Medulla oblongata (tissue), 1 donor: ENCODE data around the gene ZNF416.

Experiments used
- DNase-seq: peaks from one replicate; pipeline ENCODE4 v3.0.0-alpha.2; 2015; ENCODE audit errors: extremely low spot score

Gene ZNF416

DNA sequence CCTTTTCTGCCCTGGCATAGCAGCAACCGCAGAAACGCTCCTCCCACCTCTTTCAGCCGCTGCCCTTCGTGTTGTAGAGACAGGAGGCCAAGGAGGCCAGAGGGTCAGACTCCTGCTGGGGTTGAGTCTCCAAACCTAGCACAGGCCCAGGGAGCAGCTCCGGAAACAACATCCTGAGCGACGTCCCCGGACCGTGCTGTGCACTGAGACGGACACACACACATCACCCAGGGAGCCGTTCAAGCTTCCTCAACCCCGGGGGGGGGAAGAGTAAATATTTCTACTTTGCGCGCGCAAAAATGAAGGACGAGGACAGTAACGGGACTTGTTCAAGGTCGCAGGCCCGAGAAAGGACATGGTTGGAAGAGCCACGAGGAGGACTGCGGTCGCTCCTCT, 19.7 kb downstream of the ZNF416 start:
- no peak for DNase-seq

DNA sequence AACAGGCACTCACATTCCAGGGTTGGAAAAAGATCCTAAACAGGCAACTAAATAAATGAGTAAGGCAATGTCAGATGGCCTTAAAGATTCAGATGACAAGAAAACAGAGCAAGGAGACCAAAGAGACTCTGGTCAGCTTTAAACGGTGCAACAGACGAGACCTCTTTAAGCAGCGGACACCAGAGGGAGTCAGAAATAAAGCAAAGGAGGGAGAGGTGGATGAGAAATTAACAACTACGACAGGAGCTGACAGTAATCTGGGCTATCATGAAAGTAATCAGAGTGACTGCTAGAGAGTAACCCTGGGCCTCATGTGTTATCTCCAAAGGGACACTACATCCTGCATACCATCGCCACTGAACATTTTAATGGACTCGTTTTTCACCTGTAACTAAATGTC, 20.2 kb downstream of the ZNF416 start:
- no peak for DNase-seq

- DNase-seq = no peak
These were observed 21.1 kb downstream of the ZNF416 start for GRCh38 chr19:57557659-57558058.

DNA sequence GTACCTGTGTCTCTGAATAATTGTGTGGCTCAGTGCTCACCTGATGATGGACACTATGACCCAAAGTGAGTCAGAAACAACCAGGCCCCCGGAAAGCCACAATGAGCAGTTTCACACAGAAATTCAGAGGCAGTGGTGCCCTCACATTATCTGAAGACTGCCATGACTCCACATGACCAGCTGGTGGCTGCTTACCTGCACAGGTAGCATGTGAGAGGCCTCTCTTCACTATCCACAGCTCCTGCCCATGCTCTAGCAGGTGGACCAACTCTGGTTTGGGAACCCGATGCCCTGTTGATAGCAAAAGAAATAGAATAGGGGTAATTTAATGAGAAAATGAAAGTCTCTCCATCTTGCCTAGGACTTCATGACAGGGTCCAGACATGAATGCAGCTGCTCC, 26.3 kb downstream of the ZNF416 start:
- no peak for DNase-seq

DNA sequence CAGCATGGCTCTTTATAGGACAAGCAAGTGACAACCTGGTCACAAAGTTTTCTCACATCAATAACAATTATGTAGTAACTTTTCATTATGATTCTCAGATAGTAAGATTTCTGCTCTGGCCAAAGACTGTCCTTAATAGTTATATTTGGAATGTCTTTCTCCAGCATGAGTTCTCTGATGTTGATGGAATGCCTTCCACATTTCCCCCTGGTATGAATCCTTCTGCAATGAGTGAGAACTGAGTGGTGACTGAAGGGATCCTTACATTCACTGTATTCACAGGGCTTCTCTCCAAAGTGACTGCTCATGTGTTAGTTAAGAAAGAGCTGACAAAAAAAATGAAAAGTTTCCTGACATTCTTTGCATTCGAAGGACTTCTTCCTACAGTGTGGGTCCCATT, 32.2 kb downstream of the ZNF416 start:
- DNase-seq = no peak

GRCh38 chr19:57537953-57538547, 40.7 kb downstream of the ZNF416 start:
- DNase-seq = no peak

DNA sequence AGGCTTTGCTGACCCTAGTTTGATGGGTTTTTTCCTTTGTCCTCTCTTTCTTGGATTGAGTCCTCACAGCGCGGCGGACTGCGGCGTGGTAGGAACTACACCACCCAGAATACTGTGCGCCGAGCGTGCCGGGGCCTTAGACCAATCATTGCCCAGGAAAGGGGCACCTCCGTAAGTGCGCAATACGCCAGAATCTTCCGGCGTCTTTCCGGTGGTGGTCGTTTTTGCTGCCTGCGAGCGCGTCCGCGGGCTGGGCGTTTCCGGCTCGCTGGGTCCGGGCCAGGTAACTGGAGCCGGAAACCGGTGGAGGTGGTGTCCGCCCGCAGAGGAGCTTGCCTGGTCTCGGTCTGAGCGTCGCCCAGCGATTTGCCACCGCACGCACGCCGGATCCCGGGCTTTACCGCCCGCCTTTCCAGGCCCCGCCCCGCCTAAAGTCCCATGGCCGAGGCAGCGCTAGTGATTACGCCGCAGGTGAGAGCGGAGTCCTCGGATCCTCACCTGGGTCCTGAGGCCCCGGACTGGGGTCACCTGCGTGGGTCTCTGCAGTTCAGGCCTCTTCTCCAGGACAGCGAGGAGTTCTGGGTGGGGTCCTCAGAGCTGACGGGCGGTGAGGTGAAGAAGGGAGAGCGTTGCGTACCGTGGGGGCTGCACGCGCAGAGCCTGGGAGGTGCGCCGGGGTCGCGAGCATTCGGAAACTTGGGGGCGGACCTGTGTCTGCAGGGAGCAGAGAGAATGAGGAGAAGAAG, 51.4 kb downstream of the ZNF416 start, which contains the start of gene ZNF549:
ZNF549 (plus strand) TSS at position 221 of the 746 bp plus-strand sequence; CDS start at position 439, 218 bp downstream.
- DNase-seq = peak; percentile 86
